CD14-positive monocyte (primary cell): ENCODE measurements around the gene GLT8D1. TPM values are rescaled to one million over a fixed set of nuclear protein-coding genes. Genes with fewer than 3 reads are reported as not detected.

Experiments
- DNase-seq, 3 donors: peaks; one replicate each; pipeline ENCODE4 v3.0.0-alpha.2; 2011 to 2022
- H2AFZ ChIP-seq: 2 replicates; pipeline ENCODE4 v1.6.0; 2012; ENCODE audit warnings: mild to moderate bottlenecking, low read depth, low read length, inconsistent platforms; ENCODE audit not compliant: insufficient read depth, poor library complexity, severe bottlenecking
- H3K27ac ChIP-seq, 2 donors: 1 replicate in 1 of 2; 2 replicates in 1 of 2; pipeline ENCODE4 v1.5.1; 2012 to 2013; ENCODE audit warnings: low read length in 2 of 2, control low read depth in 1 of 2, inconsistent platforms in 1 of 2, low read depth in 1 of 2, mild to moderate bottlenecking in 1 of 2
- H3K27me3 ChIP-seq, 2 donors: one replicate each; pipeline versions ENCODE4 v1.6.0 to v1.6.1; 2011 to 2013; ENCODE audit warnings: low read length in 2 of 2; ENCODE audit not compliant: control insufficient read depth in 2 of 2, insufficient read depth in 2 of 2
- H3K36me3 ChIP-seq, 2 donors: replicated peaks in 1 of 2; 1 replicate in 1 of 2; 2 replicates in 1 of 2; pipeline versions ENCODE4 v1.5.1 to v1.6.1; 2012 to 2013; ENCODE audit warnings: low read length in 2 of 2, control low read depth in 1 of 2, inconsistent platforms in 1 of 2, mild to moderate bottlenecking in 1 of 2; ENCODE audit not compliant: insufficient read depth in 2 of 2, control insufficient read depth in 1 of 2
- H3K4me1 ChIP-seq, 2 donors: 1 replicate in 1 of 2; 2 replicates in 1 of 2; pipeline versions ENCODE4 v1.5.1 to v1.6.1; 2012 to 2013; ENCODE audit warnings: low read length in 2 of 2, control low read depth in 1 of 2, inconsistent platforms in 1 of 2, mild to moderate bottlenecking in 1 of 2, moderate library complexity in 1 of 2; ENCODE audit not compliant: insufficient read depth in 2 of 2, control insufficient read depth in 1 of 2
- H3K4me2 ChIP-seq: replicated peaks from 2 replicates; pipeline ENCODE3; 2012; ENCODE audit warnings: low read length, moderate library complexity, mild to moderate bottlenecking; ENCODE audit not compliant: poor library complexity, severe bottlenecking; ENCODE audit errors: extremely low read depth
- H3K4me3 ChIP-seq, 3 experiments: fragments of 200-600 bp in 1 of 3; sonication (generic) in 1 of 3; replicated peaks in 1 of 3; 1 replicate in 2 of 3; 2 replicates in 1 of 3; pipeline ENCODE4 v1.5.1; 2011 to 2013; ENCODE audit warnings: low read length in 3 of 3, mild to moderate bottlenecking in 3 of 3, control low read depth in 2 of 3, low read depth in 2 of 3, inconsistent platforms in 1 of 3, moderate library complexity in 1 of 3
- H3K79me2 ChIP-seq: 2 replicates; pipeline ENCODE4 v1.6.0; 2012; ENCODE audit warnings: mild to moderate bottlenecking, control low read depth, inconsistent platforms, low read length, moderate library complexity; ENCODE audit not compliant: insufficient read depth
- H3K9ac ChIP-seq: 2 replicates; pipeline ENCODE4 v1.6.0; 2017; ENCODE audit warnings: low read length, mild to moderate bottlenecking; ENCODE audit not compliant: insufficient read depth, poor library complexity, severe bottlenecking
- H3K9me3 ChIP-seq, 2 donors: replicated peaks in 1 of 2; 1 replicate in 1 of 2; 2 replicates in 1 of 2; pipeline versions ENCODE4 v1.5.1 to v1.6.1; 2012 to 2013; ENCODE audit warnings: low read length in 2 of 2, control low read depth in 1 of 2; ENCODE audit not compliant: control insufficient read depth in 1 of 2, insufficient read depth in 1 of 2
- H4K20me1 ChIP-seq: 2 replicates; pipeline ENCODE4 v1.6.0; 2012; ENCODE audit warnings: mild to moderate bottlenecking, low read length, control low read depth, moderate library complexity; ENCODE audit not compliant: insufficient read depth
- H3K27ac Mint-ChIP-seq, 7 donors: one replicate each; pipeline ENCODE4 v1.8.0; 2020; ENCODE audit warnings: mild to moderate bottlenecking in 7 of 7, mixed read lengths in 7 of 7, moderate library complexity in 6 of 7, inconsistent platforms in 2 of 7
- H3K27me3 Mint-ChIP-seq, 3 donors: one replicate each; pipeline ENCODE4 v1.8.0; 2021 to 2022; ENCODE audit warnings: low read depth in 3 of 3, mild to moderate bottlenecking in 3 of 3, mixed read lengths in 3 of 3, moderate library complexity in 3 of 3, inconsistent platforms in 1 of 3
- H3K36me3 Mint-ChIP-seq, 2 donors: one replicate each; pipeline ENCODE4 v1.8.0; 2020; ENCODE audit warnings: mixed read lengths in 2 of 2, inconsistent platforms in 1 of 2, mild to moderate bottlenecking in 1 of 2
- H3K4me1 Mint-ChIP-seq: one replicate; pipeline ENCODE4 v1.8.0; 2020; ENCODE audit warnings: mild to moderate bottlenecking, mixed read lengths
- H3K4me3 Mint-ChIP-seq, 2 donors: one replicate each; pipeline ENCODE4 v1.8.0; 2020; ENCODE audit warnings: mild to moderate bottlenecking in 2 of 2, mixed read lengths in 2 of 2, moderate library complexity in 1 of 2
- H3K9me3 Mint-ChIP-seq, 7 donors: one replicate each; pipeline ENCODE4 v1.8.0; 2020 to 2022; ENCODE audit warnings: mixed read lengths in 7 of 7, mild to moderate bottlenecking in 6 of 7, moderate library complexity in 6 of 7, inconsistent platforms in 2 of 7
- CTCF ChIP-seq: fragments of 200-600 bp; IDR thresholded peaks from one replicate; pipeline ENCODE4 v1.8.0; 2022; ENCODE audit warnings: antibody characterized with exemption, mild to moderate bottlenecking
- WGBS: methylation state at CpG from one replicate; pipeline ENCODE4 v1.1.5; 2013; ENCODE audit warnings: missing lambda C conversion rate; ENCODE audit not compliant: insufficient coverage; 5-methylcytosine and 5-hydroxymethylcytosine counted together
- intact Hi-C, 2 donors: fragments of 100-400 bp; cut with micrococcal nuclease; formaldehyde crosslinking; loops; one replicate each; pipeline versions ENCODE4 v1.15.0 to v1.15.1; 2023
- polyA plus RNA-seq, 3 donors: library from polyadenylated mRNA; depleted of rRNA in 1 of 3; unstranded in 2 of 3; stranded (reverse) in 1 of 3; fragments of 300-500 nt in 2 of 3; fragments of >200 nt in 1 of 3; fragmentation: Illumina TruSeq in 2 of 3; gene quantifications; 1 replicate in 2 of 3; 2 replicates in 1 of 3; pipeline ENCODE4 v1.2.3, GENCODE V29; 2012 to 2021

GLT8D1 gene
- polyA plus RNA-seq, 3 donors, result 27.3 to 34.8 (median 34.8) TPM

GRCh38 chr3:52693071-52693470, 12.5 kb downstream of the GLT8D1 start:
- Histone ChIP-seq H3K79me2 (peaks cover 6% of the 10 kb centered on the region), H3K9ac (no peak overlapping the region), H3K36me3 (peaks cover 93 to 100% of the 10 kb centered on the region in 2 donors), H3K27me3 (no peaks in the 10 kb centered on the region), H4K20me1 (peaks cover 3% of the 10 kb centered on the region), H2AFZ (no peak overlapping the region), H3K9me3 (no peaks in the 10 kb centered on the region), H3K4me1 (no peaks in the 10 kb centered on the region), H3K4me3 (no peak overlapping the region), H3K27ac (no peak overlapping the region), H3K4me2 (no peak overlapping the region)
- no peak overlapping the region for H3K4me3 Mint-ChIP-seq
- intact Hi-C loops, result no loop called here
- no peak for TF ChIP-seq CTCF
- H3K36me3 Mint-ChIP-seq, result peaks cover 91 to 96% of the 10 kb centered on the region in 2 donors
- H3K27me3 Mint-ChIP-seq, result peaks cover 0 to 2% (median 0%) of the 10 kb centered on the region in 3 donors
- H3K9me3 Mint-ChIP-seq, result no peaks in the 10 kb centered on the region
- H3K27ac Mint-ChIP-seq, result peak overlapping the region in 2 of 7 donors; percentile 14 to 31
- peaks cover 2% of the 10 kb centered on the region for H3K4me1 Mint-ChIP-seq
- no peak for DNase-seq

GRCh38 chr3:52690560-52690959, 15.0 kb downstream of the GLT8D1 start:
- H4K20me1 ChIP-seq, result peaks cover 8% of the 10 kb centered on the region
- H3K36me3 Mint-ChIP-seq, result peaks cover 82 to 84% of the 10 kb centered on the region in 2 donors
- H3K4me3 Mint-ChIP-seq, result no peak overlapping the region

More at GRCh38 chr3:52690560-52690959, 15.0 kb downstream of the GLT8D1 start:
- peaks cover 10% of the 10 kb centered on the region for H3K4me1 Mint-ChIP-seq
- no peaks in the 10 kb centered on the region for H3K9me3 ChIP-seq
- H3K27me3 ChIP-seq, result no peaks in the 10 kb centered on the region
- H2AFZ ChIP-seq, result no peak overlapping the region
- WGBS, result 100% methylated on average over 2 of the region's 2 CpGs
- no peaks in the 10 kb centered on the region for H3K9me3 Mint-ChIP-seq
- no peak overlapping the region for H3K27ac ChIP-seq
- no peak overlapping the region for H3K4me2 ChIP-seq
- peaks cover 28% of the 10 kb centered on the region for H3K79me2 ChIP-seq
- H3K36me3 ChIP-seq, result peaks cover 82 to 86% of the 10 kb centered on the region in 2 donors
- DNase-seq, result no peak
- intact Hi-C loops, result no loop called here
- peaks cover 9 to 13% of the 10 kb centered on the region in 2 donors for H3K4me1 ChIP-seq
- H3K27me3 Mint-ChIP-seq, result peaks cover 0 to 2% (median 0%) of the 10 kb centered on the region in 3 donors
- H3K9ac ChIP-seq, result no peak overlapping the region
- peak overlapping the region in 2 of 7 donors; percentile 0 to 25 for H3K27ac Mint-ChIP-seq
- no peak for TF ChIP-seq CTCF
- no peak overlapping the region for H3K4me3 ChIP-seq
